Skeletal muscle satellite cell (primary cell): ENCODE data around the gene CNRIP1.

ENCODE experiments used
- H3K27me3 ChIP-seq: 2 replicates; pipeline ENCODE4 v1.7.0; 2013; ENCODE audit warnings: low read length; ENCODE audit not compliant: control insufficient read depth, insufficient read depth
- H3K36me3 ChIP-seq: 2 replicates; pipeline ENCODE4 v1.7.0; 2013; ENCODE audit warnings: mild to moderate bottlenecking, control low read depth, low read length; ENCODE audit not compliant: insufficient read depth
- H3K4me1 ChIP-seq: 2 replicates; pipeline ENCODE4 v1.7.0; 2013; ENCODE audit warnings: low read length; ENCODE audit not compliant: control insufficient read depth, insufficient read depth
- H3K4me2 ChIP-seq: 2 replicates; pipeline ENCODE4 v1.7.0; 2013; ENCODE audit warnings: mild to moderate bottlenecking, low read length
- H3K4me3 ChIP-seq: 2 replicates; pipeline ENCODE4 v1.7.0; 2013; ENCODE audit warnings: low read length
- H3K9ac ChIP-seq: 2 replicates; pipeline ENCODE4 v1.7.0; 2013; ENCODE audit warnings: mild to moderate bottlenecking, low read depth, low read length, moderate library complexity
- H3K9me3 ChIP-seq: replicated peaks from 2 replicates; pipeline ENCODE4 v1.7.0; 2013; ENCODE audit warnings: mild to moderate bottlenecking, control low read depth, low read length

CNRIP1 gene

GRCh38 chr2:68287580-68288441 lies 31.9 kb downstream of the CNRIP1 start:
- H3K4me3 ChIP-seq: no peak overlapping the region
- H3K9me3 ChIP-seq: no peaks in the 10 kb centered on the region
- H3K4me2 ChIP-seq: peak overlapping the region; percentile 31
- H3K36me3 ChIP-seq: no peaks in the 10 kb centered on the region
- peaks cover 21% of the 10 kb centered on the region for H3K4me1 ChIP-seq
- H3K9ac ChIP-seq: no peak overlapping the region
- H3K27me3 ChIP-seq: no peaks in the 10 kb centered on the region

- Histone ChIP-seq H3K4me1 (peaks cover 21% of the 10 kb centered on the region), H3K36me3 (no peaks in the 10 kb centered on the region), H3K27me3 (no peaks in the 10 kb centered on the region), H3K4me3 (no peak overlapping the region), H3K9me3 (no peaks in the 10 kb centered on the region), H3K4me2 (no peak overlapping the region), H3K9ac (no peak overlapping the region)
These were observed 34.9 kb downstream of the CNRIP1 start for GRCh38 chr2:68284896-68285295.

GRCh38 chr2:68283419-68283812 lies 36.3 kb downstream of the CNRIP1 start:
- Histone ChIP-seq H3K9ac (no peak overlapping the region), H3K27me3 (no peaks in the 10 kb centered on the region), H3K9me3 (no peaks in the 10 kb centered on the region), H3K4me2 (no peak overlapping the region), H3K4me3 (no peak overlapping the region), H3K36me3 (no peaks in the 10 kb centered on the region), H3K4me1 (peaks cover 15% of the 10 kb centered on the region)

- Histone ChIP-seq H3K4me3 (no peak overlapping the region), H3K36me3 (no peaks in the 10 kb centered on the region), H3K9ac (no peak overlapping the region), H3K9me3 (no peaks in the 10 kb centered on the region), H3K4me1 (peaks cover 10% of the 10 kb centered on the region), H3K4me2 (no peak overlapping the region), H3K27me3 (no peaks in the 10 kb centered on the region)
These were observed 36.8 kb downstream of the CNRIP1 start for GRCh38 chr2:68282811-68283418.

- Histone ChIP-seq H3K4me2 (no peak overlapping the region), H3K4me1 (peaks cover 4% of the 10 kb centered on the region), H3K27me3 (no peaks in the 10 kb centered on the region), H3K9ac (no peak overlapping the region), H3K36me3 (no peaks in the 10 kb centered on the region), H3K9me3 (no peaks in the 10 kb centered on the region), H3K4me3 (no peak overlapping the region)
These were observed 39.0 kb downstream of the CNRIP1 start for GRCh38 chr2:68280796-68281195.

GRCh38 chr2:68280348-68280747 lies 39.4 kb downstream of the CNRIP1 start:
- Histone ChIP-seq H3K4me3 (no peak overlapping the region), H3K4me2 (no peak overlapping the region), H3K4me1 (peaks cover 4% of the 10 kb centered on the region), H3K9me3 (no peaks in the 10 kb centered on the region), H3K9ac (no peak overlapping the region), H3K27me3 (no peaks in the 10 kb centered on the region), H3K36me3 (no peaks in the 10 kb centered on the region)

GRCh38 chr2:68279691-68280090 lies 40.1 kb downstream of the CNRIP1 start:
- H3K36me3 ChIP-seq: no peaks in the 10 kb centered on the region
- no peak overlapping the region for H3K9ac ChIP-seq
- no peak overlapping the region for H3K4me3 ChIP-seq
- no peaks in the 10 kb centered on the region for H3K9me3 ChIP-seq
- peaks cover 2% of the 10 kb centered on the region for H3K4me1 ChIP-seq
- no peaks in the 10 kb centered on the region for H3K27me3 ChIP-seq
- H3K4me2 ChIP-seq: no peak overlapping the region

- Histone ChIP-seq H3K4me1 (no peaks in the 10 kb centered on the region), H3K4me2 (no peak overlapping the region), H3K9ac (no peak overlapping the region), H3K9me3 (no peaks in the 10 kb centered on the region), H3K4me3 (no peak overlapping the region), H3K27me3 (no peaks in the 10 kb centered on the region), H3K36me3 (no peaks in the 10 kb centered on the region)
These were observed 41.6 kb downstream of the CNRIP1 start for GRCh38 chr2:68278169-68278568.

- no peak overlapping the region for H3K4me2 ChIP-seq
These were observed 45.7 kb downstream of the CNRIP1 start for GRCh38 chr2:68274022-68274421.

GRCh38 chr2:68272246-68272994 lies 47.3 kb downstream of the CNRIP1 start:
- no peaks in the 10 kb centered on the region for H3K4me1 ChIP-seq
- no peaks in the 10 kb centered on the region for H3K27me3 ChIP-seq
- H3K4me3 ChIP-seq: no peak overlapping the region
- no peak overlapping the region for H3K4me2 ChIP-seq
- no peaks in the 10 kb centered on the region for H3K36me3 ChIP-seq
- H3K9me3 ChIP-seq: no peaks in the 10 kb centered on the region
- H3K9ac ChIP-seq: no peak overlapping the region

More at GRCh38 chr2:68274022-68274421, 45.7 kb downstream of the CNRIP1 start:
- Histone ChIP-seq H3K36me3 (no peaks in the 10 kb centered on the region), H3K9me3 (no peaks in the 10 kb centered on the region), H3K4me1 (no peaks in the 10 kb centered on the region), H3K9ac (no peak overlapping the region), H3K4me3 (no peak overlapping the region), H3K27me3 (no peaks in the 10 kb centered on the region)

- H3K4me1 ChIP-seq: no peaks in the 10 kb centered on the region
- H3K4me2 ChIP-seq: no peak overlapping the region
These were observed 53.1 kb downstream of the CNRIP1 start for GRCh38 chr2:68266655-68267054.

More at GRCh38 chr2:68266655-68267054, 53.1 kb downstream of the CNRIP1 start:
- no peaks in the 10 kb centered on the region for H3K9me3 ChIP-seq
- H3K36me3 ChIP-seq: no peaks in the 10 kb centered on the region
- H3K4me3 ChIP-seq: no peak overlapping the region
- no peaks in the 10 kb centered on the region for H3K27me3 ChIP-seq
- no peak overlapping the region for H3K9ac ChIP-seq
